T1000 (cell line): ENCODE data around the gene PRR7.
"Not testable (repeated sequence)": the region's sequence is repeated elsewhere in the genome, so short reads cannot be mapped to it uniquely, and the experiment has no call there.

Source experiments
- DNase-seq: peaks from one replicate; lab custom pipeline; 2025; ENCODE audit warnings: mixed read lengths; lab: John Stamatoyannopoulos, UW

PRR7 gene

GRCh38 chr5:177484902-177485549, 38.4 kb downstream of the PRR7 start:
- DNase-seq: no peak

DNA sequence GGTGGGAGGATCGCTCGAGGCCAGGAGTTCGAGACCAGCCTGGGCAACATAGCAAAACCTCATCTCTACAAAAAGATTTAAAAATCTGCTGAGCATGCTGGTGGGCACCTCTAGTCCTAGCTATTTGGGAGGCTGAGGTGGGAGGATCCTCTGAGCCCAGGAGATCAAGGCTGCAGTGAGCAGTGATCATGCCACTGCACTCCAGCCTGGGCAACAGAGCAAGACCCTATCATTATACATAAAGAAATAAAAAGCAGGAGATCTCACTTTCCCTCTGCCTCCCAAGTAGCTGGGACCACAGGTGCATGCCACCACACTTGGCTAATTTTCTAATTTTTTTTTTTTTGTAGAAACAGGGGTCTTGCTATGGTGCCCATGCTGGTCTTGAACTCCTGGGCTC, 39.1 kb downstream of the PRR7 start:
- not testable (repeated sequence) for DNase-seq

- no peak for DNase-seq
These were observed 39.6 kb downstream of the PRR7 start for GRCh38 chr5:177486256-177486655.

GRCh38 chr5:177487144-177487543, 40.5 kb downstream of the PRR7 start:
- no peak for DNase-seq

- no peak for DNase-seq
These were observed 41.4 kb downstream of the PRR7 start for GRCh38 chr5:177487975-177488374.

DNA sequence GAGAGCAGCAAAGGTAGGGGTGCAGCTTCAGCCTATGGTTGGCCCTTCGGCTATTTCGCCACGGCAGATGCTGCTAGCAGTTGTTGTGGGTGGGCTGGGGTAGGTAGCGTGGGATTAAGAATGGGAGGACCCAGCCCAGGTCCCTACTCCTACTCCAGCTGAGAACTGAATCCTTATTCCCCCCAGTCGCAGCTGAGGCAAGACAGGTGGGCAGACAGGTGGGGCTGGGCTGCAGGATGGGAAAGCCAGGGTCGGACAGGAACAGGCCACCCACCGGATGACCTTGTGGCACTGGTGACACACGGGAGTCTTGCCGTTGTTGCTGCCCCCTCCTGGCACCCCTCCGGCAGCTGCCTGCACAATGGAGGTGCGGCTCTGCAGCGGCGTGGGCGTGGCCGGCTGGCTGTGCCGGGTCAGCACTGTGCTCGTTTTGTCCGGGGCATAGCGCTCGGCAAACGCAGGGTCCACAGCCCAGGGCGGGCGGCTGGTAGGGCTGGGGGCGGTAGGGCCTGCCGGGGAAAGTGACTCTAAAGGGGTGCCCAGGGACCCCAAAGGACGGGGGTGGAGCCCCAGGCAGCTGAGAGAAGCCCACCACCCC, 42.6 kb downstream of the PRR7 start:
- DNase-seq: no peak

DNA sequence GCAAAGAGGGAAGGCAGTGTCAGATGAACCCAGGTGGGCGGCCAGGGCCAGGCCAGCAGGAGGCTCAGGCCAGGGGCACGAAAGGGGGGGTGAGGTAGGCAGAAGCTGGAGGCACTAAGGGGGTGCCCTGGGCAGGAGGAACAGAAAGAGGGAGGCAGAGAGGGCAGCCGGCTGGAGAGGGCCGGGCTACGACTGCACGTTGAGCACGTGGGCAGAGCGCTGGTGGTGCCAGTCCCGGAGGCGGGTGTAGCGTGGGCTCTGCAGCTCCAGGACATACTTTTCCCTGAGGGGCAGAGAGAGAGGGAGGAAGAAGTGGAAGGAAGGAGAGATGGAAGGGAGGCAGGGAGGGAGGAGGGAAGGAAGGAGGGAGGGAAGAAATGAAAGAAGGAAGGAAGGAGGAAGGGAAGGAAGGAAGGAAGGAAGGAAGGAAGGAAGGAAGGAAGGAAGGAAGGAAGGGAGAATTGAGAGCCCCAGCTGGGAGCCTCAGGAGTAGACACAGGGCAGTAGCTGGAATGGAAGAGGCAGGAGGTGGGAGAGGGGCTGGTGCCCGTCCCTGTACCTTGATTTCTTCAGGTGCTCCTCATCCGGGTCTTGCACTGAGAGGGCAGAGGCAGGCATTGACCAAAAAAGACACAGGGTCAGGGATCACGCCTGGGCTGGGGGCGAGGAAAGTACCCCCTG, 43.8 kb downstream of the PRR7 start:
- no peak for DNase-seq

DNA sequence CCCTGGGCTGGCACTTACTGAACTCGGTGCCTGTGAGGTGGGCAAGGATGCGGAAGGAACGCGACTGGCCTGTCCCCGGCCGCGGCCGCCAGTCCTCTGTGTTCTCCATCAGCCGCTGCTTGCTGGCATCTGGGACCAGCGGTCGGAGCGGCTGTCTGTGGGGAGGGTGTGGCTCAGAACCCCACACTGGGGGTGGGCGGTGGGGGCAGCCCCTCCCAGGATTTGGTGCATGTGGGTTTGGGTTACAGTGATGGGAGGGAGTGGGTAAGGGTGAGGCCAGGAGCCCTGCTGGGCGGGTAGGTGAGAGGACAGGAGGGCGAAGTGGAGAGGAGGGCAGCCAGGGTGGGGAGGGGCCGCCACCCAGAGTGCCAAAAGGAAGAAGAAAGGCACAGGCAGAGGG, 44.4 kb downstream of the PRR7 start:
- DNase-seq: no peak

DNA sequence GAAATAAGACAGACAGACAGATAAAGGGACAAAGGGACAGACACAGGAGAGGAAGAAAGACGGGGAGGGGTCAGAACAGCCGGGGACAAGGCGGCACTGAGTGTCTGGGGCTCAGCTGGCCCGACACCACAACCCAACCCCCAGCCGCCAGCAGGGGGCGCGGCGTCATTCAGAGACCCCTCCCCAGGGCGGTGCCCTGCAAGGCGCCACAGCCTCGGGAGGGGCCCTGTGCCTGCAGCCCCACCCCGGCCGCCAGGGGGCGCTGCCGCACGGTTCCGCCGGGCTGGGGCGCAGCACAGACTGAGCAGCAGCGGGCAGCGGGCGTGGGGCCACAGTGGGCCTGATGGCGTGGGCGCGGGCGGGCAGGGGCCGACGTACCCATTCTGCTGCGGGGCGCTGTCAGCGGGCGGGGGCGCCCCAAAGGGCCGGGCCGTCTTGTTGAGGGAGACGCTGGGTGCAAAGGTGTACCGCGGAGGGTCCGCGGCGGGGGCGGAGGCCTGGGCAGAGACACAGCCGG, 44.9 kb downstream of the PRR7 start:
- peak; percentile 33 for DNase-seq

DNA sequence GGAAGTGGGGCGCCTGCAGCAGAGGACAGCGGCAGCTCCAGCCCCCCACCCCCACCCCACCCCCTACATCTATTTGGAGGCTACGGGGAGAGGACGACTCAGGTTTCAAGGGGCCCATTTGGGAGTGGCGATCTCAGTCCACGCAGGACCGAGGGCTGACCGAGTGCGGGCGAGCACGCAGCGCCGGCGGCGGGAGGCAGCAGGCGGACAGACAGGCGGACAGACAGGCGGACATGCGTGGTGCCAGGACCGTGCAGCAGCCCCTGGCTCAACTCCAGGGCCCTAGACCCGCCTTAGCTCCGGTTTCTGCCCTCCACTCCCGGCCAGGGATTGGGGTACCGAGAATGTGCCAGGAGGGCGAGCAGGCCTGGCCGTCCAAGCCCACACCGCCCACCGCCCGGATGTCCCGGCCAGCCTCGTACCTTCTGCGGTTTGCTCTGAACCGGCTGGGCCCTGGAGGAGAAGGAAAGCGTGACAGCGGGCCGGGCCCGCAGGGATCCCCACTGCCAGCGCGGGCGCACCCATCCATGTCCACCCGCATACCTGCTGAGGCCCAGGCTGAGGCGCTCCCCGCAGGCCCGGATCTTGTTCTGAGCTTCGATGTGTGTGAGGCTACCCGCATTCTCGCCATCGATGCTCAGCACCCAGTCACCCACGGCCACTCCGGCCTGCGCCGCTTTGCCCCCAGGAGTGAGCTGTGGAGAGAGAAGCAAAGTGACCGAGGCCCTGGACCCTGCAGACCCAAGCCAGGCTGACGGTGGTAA, 45.6 kb downstream of the PRR7 start:
- no peak for DNase-seq

DNA sequence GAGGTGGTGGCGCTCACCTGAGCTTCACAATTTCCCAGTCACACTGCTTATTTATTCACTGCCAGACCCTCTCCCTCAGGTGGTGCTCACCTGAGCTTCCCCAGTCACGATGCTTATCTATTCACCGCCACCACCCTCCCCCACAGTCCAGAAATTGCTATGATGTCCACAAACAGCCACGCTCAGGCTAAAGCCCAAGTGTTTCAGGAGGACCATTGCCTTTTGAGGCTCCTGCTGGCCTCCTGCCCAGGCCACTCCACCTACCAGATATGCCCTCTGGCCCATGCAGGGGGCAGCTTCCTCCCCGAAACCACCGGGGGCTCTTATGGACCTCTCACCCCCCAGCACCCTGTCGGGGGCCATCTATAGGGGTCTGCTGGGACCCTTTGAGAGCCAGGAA, 46.2 kb downstream of the PRR7 start:
- DNase-seq: no peak

- DNase-seq: no peak
These were observed 47.3 kb downstream of the PRR7 start for GRCh38 chr5:177493795-177494345.

- peak; percentile 76 for DNase-seq
These were observed 48.0 kb downstream of the PRR7 start for GRCh38 chr5:177494346-177495195.

- peak; percentile 51 for DNase-seq
These were observed 48.8 kb downstream of the PRR7 start for GRCh38 chr5:177495243-177496060.

DNA sequence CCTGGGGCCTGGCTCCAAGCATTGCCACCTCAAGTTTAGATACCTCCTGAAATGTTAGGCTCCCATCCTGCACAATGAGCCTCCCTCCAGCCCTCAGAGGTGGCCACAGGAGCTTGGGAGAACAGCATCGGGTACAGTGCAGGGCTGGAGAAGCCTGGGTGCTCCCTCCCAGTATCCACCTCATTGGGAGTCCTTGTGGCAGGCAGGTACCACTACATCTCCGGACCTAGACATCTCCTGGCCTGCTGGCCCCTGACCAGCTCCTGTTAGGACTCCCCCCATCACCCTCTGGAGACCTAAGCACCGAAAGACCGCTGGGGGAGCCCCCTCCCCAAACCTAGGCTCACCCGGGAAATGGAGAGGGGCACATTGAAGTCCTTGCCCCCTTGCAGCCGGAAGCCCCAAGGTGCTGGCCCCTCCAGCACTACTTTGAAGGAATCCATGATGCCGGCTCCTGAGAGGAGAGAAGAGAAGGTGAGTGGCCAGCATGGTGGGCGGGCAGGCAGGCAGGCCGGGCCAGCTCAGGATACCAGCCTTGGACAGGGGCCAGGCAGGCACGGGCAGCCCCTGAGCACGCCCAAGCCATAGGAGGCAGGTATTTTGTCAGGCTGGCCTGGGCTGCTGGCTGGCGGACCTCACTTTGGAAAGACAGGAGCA, 49.6 kb downstream of the PRR7 start:
- DNase-seq: peak; percentile 51

GRCh38 chr5:177496727-177497291, 50.2 kb downstream of the PRR7 start:
- peak; percentile 53 for DNase-seq

DNA sequence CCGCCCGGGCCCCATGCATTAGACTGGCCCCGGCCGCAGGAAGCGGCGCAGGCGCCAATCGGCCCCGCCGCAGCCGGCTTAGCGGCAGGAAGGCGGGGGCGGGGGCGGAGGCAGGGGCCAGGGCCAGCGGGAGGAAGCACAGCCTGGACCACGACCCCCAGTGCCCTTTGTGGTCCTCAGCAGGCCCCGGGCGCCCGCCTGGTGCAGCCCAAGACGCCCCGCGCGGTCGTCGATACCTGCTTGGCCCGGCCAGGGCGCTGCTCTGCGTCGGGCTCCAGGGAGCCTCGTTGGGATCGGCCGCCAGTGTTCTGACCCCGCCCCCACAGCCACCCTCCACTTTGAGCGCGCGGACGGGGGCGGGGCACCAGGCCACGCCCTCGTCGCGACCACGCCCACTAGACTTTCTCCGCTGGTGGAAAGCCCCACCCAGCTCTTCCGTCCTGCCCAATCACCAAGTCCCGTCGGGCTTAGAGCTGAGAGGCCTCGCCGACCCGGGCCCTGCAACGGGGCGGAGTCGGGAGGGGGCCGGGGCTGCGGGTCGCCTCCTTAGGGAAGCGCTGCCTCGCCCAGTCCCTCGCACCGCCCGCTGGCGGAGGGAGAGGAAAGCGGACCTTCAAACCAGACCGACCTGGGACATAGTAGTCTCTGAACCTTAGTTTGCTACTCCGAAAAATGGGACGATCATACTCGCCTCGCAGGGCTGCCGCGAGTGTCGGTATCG, 50.8 kb downstream of the PRR7 start, which contains the start of gene PDLIM7:
PDLIM7 (minus strand) TSS at position 313 of the 721 bp plus-strand sequence. CDS start 1,092 bp downstream, outside the sequence.
- peak; percentile 89 for DNase-seq

DNA sequence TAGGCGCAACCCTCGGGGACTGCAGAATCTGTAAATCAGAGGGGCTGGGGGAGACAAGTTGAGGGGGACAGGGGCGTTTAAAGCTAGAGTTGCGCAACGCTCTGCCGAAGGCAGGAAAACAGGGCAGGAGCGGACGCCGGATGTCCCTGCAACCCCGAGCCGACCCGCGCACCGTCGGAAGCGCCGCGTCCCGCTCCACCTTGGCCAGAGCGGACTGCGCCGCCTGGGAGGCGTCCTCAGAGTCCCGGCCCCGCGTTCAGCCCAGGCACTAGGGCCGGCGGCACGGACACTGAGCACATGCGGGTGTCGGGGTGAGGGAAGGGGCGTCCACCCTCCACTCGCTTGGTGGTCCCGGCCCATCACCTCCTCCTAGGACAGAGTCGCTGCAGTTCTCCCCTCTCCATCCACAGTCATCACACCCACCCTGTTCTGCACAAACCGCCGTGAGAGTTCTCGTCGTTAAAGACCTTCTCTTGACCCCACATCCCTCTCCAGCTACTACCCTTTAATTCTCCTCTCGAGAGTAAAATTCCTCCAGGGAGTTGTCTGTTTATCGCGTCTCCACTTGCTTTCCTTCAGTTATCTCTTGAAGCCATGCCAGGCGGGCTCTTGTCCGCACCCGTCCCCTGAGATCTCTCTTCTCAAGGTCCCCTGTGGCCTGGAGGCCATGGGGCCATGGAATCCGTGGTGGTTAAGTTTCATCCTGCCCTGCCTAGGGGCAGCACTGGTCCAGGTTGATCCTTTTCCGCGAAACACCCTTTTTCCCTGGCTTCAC, 51.6 kb downstream of the PRR7 start:
- no peak for DNase-seq
